DND-41 (cell line): ENCODE measurements around the gene SCAMP1.
"Not testable (repeated sequence)": the region's sequence is repeated elsewhere in the genome, so short reads cannot be mapped to it uniquely, and the experiment has no call there.

Experiments
- ATAC-seq: fragments of 200-7000 bp; cut with Tn5 transposase; 3 replicates; pipeline ENCODE4 v1.9.1; 2021; ENCODE audit warnings: low read depth; ENCODE audit not compliant: insufficient read depth
- DNase-seq: peaks from one replicate; pipeline ENCODE4 v3.0.0-alpha.2; 2020
- H2AFZ ChIP-seq: 2 replicates; pipeline ENCODE4 v1.6.0; 2012; ENCODE audit warnings: low read depth, low read length
- H3K27ac ChIP-seq: 2 replicates; pipeline ENCODE4 v1.5.1; 2012; ENCODE audit warnings: low read length, inconsistent platforms
- H3K27me3 ChIP-seq: fragments of 200-600 bp; sonication (generic); 2 replicates; pipeline ENCODE4 v1.6.0; 2012; ENCODE audit warnings: low read length, mild to moderate bottlenecking, inconsistent platforms; ENCODE audit not compliant: insufficient read depth, poor library complexity
- H3K36me3 ChIP-seq: 2 replicates; pipeline ENCODE4 v1.5.1; 2012; ENCODE audit warnings: low read length, inconsistent platforms; ENCODE audit not compliant: insufficient read depth
- H3K4me1 ChIP-seq: 2 replicates; pipeline ENCODE4 v1.5.1; 2012; ENCODE audit warnings: mild to moderate bottlenecking, low read length; ENCODE audit not compliant: insufficient read depth
- H3K4me2 ChIP-seq: 2 replicates; pipeline ENCODE4 v1.6.0; 2012; ENCODE audit warnings: mild to moderate bottlenecking, moderate library complexity, low read length, inconsistent platforms; ENCODE audit not compliant: insufficient read depth
- H3K4me3 ChIP-seq, 2 experiments: fragments of 200-600 bp in 1 of 2; shearing (Covaris generic) in 1 of 2; 2 replicates each; pipeline ENCODE4 v1.5.1; 2012 to 2016; ENCODE audit warnings: inconsistent platforms in 2 of 2, low read length in 2 of 2, mild to moderate bottlenecking in 2 of 2, low read depth in 1 of 2, moderate library complexity in 1 of 2
- H3K79me2 ChIP-seq: 2 replicates; pipeline ENCODE4 v1.6.0; 2012; ENCODE audit warnings: low read length, inconsistent platforms; ENCODE audit not compliant: insufficient read depth
- H3K9ac ChIP-seq: 2 replicates; pipeline ENCODE4 v1.6.0; 2012; ENCODE audit warnings: low read depth, mild to moderate bottlenecking, inconsistent platforms, low read length, moderate library complexity
- H3K9me3 ChIP-seq: 2 replicates; pipeline ENCODE4 v1.5.1; 2012; ENCODE audit warnings: low read length, moderate library complexity, mild to moderate bottlenecking, inconsistent platforms; ENCODE audit not compliant: insufficient read depth, severe bottlenecking
- H4K20me1 ChIP-seq: 2 replicates; pipeline ENCODE4 v1.6.0; 2012; ENCODE audit warnings: low read length; ENCODE audit not compliant: insufficient read depth
- CTCF ChIP-seq: IDR thresholded peaks from 2 replicates; pipeline ENCODE4 v1.5.1; 2012; ENCODE audit warnings: borderline replicate concordance, low read length, moderate library complexity, mild to moderate bottlenecking; ENCODE audit not compliant: poor library complexity, severe bottlenecking; ENCODE audit errors: extremely low read depth
- EZH2 ChIP-seq: IDR thresholded peaks from 3 replicates; pipeline ENCODE4 v1.6.1; 2012; ENCODE audit warnings: borderline replicate concordance, low read depth, mild to moderate bottlenecking, moderate library complexity, low read length, inconsistent platforms; ENCODE audit not compliant: severe bottlenecking

SCAMP1 gene

DNA sequence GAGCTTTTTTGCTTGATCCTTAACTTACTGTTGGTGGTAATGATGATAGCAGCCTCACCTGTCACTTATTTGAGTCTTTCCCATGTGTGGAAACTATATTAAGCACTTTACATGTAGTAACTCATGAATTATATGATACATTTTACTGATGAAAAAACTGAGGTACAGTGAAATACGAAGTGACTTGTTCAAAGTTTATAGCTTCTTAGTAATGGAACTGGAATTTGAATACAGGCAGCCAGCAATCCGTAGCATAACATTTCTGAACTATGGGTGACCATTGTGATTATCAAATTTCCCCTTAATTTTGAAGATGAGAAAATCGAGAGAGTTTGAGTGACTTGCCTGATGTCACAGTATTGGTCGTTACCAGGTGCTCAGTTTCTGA lies 17.3 kb downstream of the SCAMP1 start:
- TF ChIP-seq EZH2 (no peak), CTCF (no peak)
- DNase-seq: no peak
- no peak overlapping the region for H3K4me2 ChIP-seq
- H2AFZ ChIP-seq: no peak overlapping the region
- H3K9me3 ChIP-seq: no peaks in the 10 kb centered on the region
- no peaks in the 10 kb centered on the region for H4K20me1 ChIP-seq
- no peak overlapping the region for H3K27ac ChIP-seq
- H3K79me2 ChIP-seq: peaks cover 16% of the 10 kb centered on the region; the same call in 1 of the 2 replicates
- H3K9ac ChIP-seq: no peak overlapping the region
- no peak for ATAC-seq
- no peak overlapping the region for H3K4me3 ChIP-seq
- H3K36me3 ChIP-seq: no peaks in the 10 kb centered on the region
- H3K27me3 ChIP-seq: no peaks in the 10 kb centered on the region
- H3K4me1 ChIP-seq: no peaks in the 10 kb centered on the region

- H2AFZ ChIP-seq: no peak overlapping the region
- H3K27ac ChIP-seq: no peak overlapping the region
- H3K4me2 ChIP-seq: no peak overlapping the region
- H3K4me3 ChIP-seq: no peak overlapping the region
- peak; percentile 81 for ATAC-seq
- DNase-seq: peak; percentile 51
- H3K4me1 ChIP-seq: peaks cover 6% of the 10 kb centered on the region; the same call in 1 of the 2 replicates
- peaks cover 19% of the 10 kb centered on the region for H3K79me2 ChIP-seq
- H3K9me3 ChIP-seq: peaks cover 11% of the 10 kb centered on the region
- peak; percentile 2 for TF ChIP-seq CTCF
- TF ChIP-seq EZH2: no peak
- H3K9ac ChIP-seq: no peak overlapping the region
- H4K20me1 ChIP-seq: no peaks in the 10 kb centered on the region
- H3K36me3 ChIP-seq: peaks cover 11% of the 10 kb centered on the region
- H3K27me3 ChIP-seq: no peaks in the 10 kb centered on the region
Measured at GRCh38 chr5:78387468-78388153, 27.2 kb downstream of the SCAMP1 start.

DNA sequence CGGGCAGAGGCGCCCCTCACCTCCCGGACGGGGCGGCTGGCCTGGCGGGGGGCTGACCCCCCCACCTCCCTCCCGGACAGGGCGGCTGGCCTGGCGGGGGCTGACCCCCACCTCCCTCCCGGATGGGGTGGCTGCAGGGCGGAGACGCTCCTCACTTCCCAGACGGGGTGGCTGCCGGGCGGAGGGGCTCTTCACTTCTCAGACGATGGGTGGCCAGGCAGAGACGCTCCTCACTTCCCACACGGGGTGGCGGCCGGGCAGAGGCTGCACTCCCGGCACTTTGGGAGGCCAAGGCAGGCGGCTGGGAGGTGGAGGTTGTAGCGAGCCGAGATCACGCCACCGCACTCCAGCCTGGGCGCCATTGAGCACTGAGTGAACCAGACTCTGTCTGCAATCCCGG lies 30.9 kb downstream of the SCAMP1 start:
- DNase-seq: peak; percentile 7
- not testable (repeated sequence) for H3K4me3 ChIP-seq, H3K27ac ChIP-seq, H3K27me3 ChIP-seq, H3K9ac ChIP-seq, H4K20me1 ChIP-seq, H3K4me1 ChIP-seq, H2AFZ ChIP-seq, ATAC-seq, H3K9me3 ChIP-seq, H3K4me2 ChIP-seq
- Histone ChIP-seq H3K79me2 (peaks cover 17% of the 10 kb centered on the region), H3K36me3 (peaks cover 16% of the 10 kb centered on the region)

DNA sequence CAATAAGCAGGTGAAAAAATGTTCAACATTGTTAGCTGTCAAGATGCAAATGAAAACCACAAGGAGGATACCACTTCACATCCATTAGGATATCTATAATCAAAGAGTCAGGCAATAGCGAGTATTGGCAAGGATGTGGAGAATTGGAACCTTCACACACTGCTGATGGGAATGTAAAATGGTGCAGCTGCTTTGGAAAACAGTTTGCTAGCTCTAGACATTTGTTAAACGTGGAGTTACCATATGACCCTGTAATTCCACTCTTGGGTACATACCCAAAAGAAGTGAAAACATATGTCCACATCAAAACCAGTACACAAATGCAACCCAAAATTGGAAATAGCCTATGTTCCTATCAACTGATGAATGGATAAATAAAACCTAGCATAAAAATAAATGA lies 37.4 kb downstream of the SCAMP1 start:
- Histone ChIP-seq H3K4me2 (no peak overlapping the region), H3K4me3 (no peak overlapping the region), H4K20me1 (no peaks in the 10 kb centered on the region), H3K36me3 (0 out of 2 replicates have a peak, but pooled peaks cover 5% of the 10 kb centered on the region), H3K79me2 (peaks cover 6% of the 10 kb centered on the region; the same call in 1 of the 2 replicates), H3K27me3 (no peaks in the 10 kb centered on the region), H3K4me1 (no peaks in the 10 kb centered on the region), H3K27ac (no peak overlapping the region), H3K9me3 (no peaks in the 10 kb centered on the region), H3K9ac (no peak overlapping the region), H2AFZ (no peak overlapping the region)
- no peak for TF ChIP-seq CTCF
- TF ChIP-seq EZH2: no peak
- DNase-seq: no peak
- ATAC-seq: no peak
